Heart right ventricle (tissue), 16 donors: ENCODE results near the gene CNTN4. TPM values are rescaled to one million over a fixed set of nuclear protein-coding genes. Genes with fewer than 3 reads are reported as not detected.

ENCODE experiments used
- ATAC-seq, 8 donors: fragments of 200-7000 bp; cut with Tn5 transposase; one replicate each; pipeline ENCODE4 v1.9.1; 2020; ENCODE audit warnings: mild to moderate bottlenecking in 8 of 8, moderate library complexity in 8 of 8, moderate number of reproducible peaks in 1 of 8
- DNase-seq, 2 donors: peaks; one replicate each; pipeline ENCODE4 v3.0.0-alpha.2; 2020
- H3K27ac ChIP-seq, 10 donors: fragments of 200-600 bp; sonication (generic) in 2 of 10; one replicate each; pipeline versions ENCODE4 v1.5.0 to v1.8.0; 2020 to 2022; ENCODE audit warnings: mild to moderate bottlenecking in 3 of 10
- H3K27me3 ChIP-seq, 7 donors: fragments of 200-600 bp; one replicate each; pipeline ENCODE4 v1.8.0; 2021 to 2022; ENCODE audit warnings: mild to moderate bottlenecking in 2 of 7
- H3K36me3 ChIP-seq, 9 donors: fragments of 200-600 bp; sonication (generic) in 1 of 9; one replicate each; pipeline versions ENCODE4 v1.5.0 to v1.8.0; 2020 to 2022; ENCODE audit warnings: mild to moderate bottlenecking in 2 of 9
- H3K4me1 ChIP-seq, 9 donors: fragments of 200-600 bp; sonication (generic) in 1 of 9; one replicate each; pipeline versions ENCODE4 v1.5.0 to v1.8.0; 2020 to 2022; ENCODE audit warnings: mild to moderate bottlenecking in 4 of 9
- H3K4me3 ChIP-seq, 10 donors: fragments of 200-600 bp; sonication (generic) in 2 of 10; one replicate each; pipeline versions ENCODE4 v1.5.0 to v1.8.0; 2020 to 2022; ENCODE audit warnings: mild to moderate bottlenecking in 7 of 10, moderate library complexity in 2 of 10
- H3K9me3 ChIP-seq, 11 donors: fragments of 200-600 bp in 10 of 11; sonication (generic) in 2 of 11; one replicate each; pipeline versions ENCODE4 v1.5.0 to v1.8.0; 2013 to 2022; ENCODE audit warnings: mild to moderate bottlenecking in 2 of 11, control low read depth in 1 of 11, moderate library complexity in 1 of 11
- CTCF ChIP-seq, 9 donors: fragments of 200-600 bp; sonication (generic) in 2 of 9; IDR thresholded peaks; one replicate each; pipeline versions ENCODE4 v1.5.0 to v1.8.0; 2021 to 2022; ENCODE audit warnings: antibody characterized with exemption in 9 of 9, mild to moderate bottlenecking in 5 of 9, moderate library complexity in 1 of 9
- WGBS, 2 donors: extraction: QIAGEN DNeasy Blood & Tissue Kit; methylation state at CpG; one replicate each; pipeline ENCODE4 v1.1.7; 2013; ENCODE audit warnings: inconsistent platforms in 1 of 2; 5-methylcytosine and 5-hydroxymethylcytosine counted together
- intact Hi-C, 10 donors: fragments of 100-400 bp; cut with DNase I; formaldehyde crosslinking; loops; one replicate each; pipeline versions ENCODE4 v1.11.1 to v1.14.2; 2022
- polyA plus RNA-seq, 2 donors: library from polyadenylated mRNA; stranded (reverse); fragments of 200-250 nt; gene quantifications; one replicate each; pipeline ENCODE4 v1.2.3, GENCODE V29; 2013
- total RNA-seq, 10 donors: library from RNA; stranded (reverse); fragmentation: NEBNext Ultra II Directional in 3 of 10; extraction: Animal tissue kit (Norgen Biotek cat#: 25700) in 3 of 10; gene quantifications; one replicate each; pipeline versions ENCODE4 v1.2.1 to v1.2.4, GENCODE V29; 2021 to 2023
- donor health status: Arrhythmogenic right ventricular cardiomyopathy.
- donor health status: ischemic (EF 13 %, LVEDD 7.1; RV severe dilation, severe dysfunction).
- donor health status: healthy with polysubstance abuse.
- donor health status: DM: no; HTN: yes; CAD: no.
- donor health status: DM: no; HTN: no; CAD: no.
- donor health status: ischemic (EF 25% LVEDD 6.9; RV normal size, moderate dysfunction).
- donor health status: ischemic (EF 25% LVEDD 5.7; RV mildly dilated, moderate dysfunction).
- donor health status: healthy.
- donor health status: DM: yes; HTN: yes; CAD: no.
- donor health status: Ischemic cardiomyopathy.
- donor health status: ischemic (EF 35%, LVEDD 5.7; RV mildly dilated, moderate dysfunction).
- donor health status: nonischemic (EF 11% LVEDD 7.7; RV severe dilation, severe dysfunction).
- donor health status: DM: yes; HTN: yes; CAD: no.
- donor health status: PGD.
- donor health status: ischemic (EF 29% LVEDD 5.4; RV normal size, mild dysfunction).
- donor health status: nonischemic (EF 23%, LVEDD 6.1; RV moderate dilation, normal function).

The CNTN4 gene
- total and polyA plus RNA-seq, 12 donors = 0.48 to 4.7 (median 2.5) TPM

DNA sequence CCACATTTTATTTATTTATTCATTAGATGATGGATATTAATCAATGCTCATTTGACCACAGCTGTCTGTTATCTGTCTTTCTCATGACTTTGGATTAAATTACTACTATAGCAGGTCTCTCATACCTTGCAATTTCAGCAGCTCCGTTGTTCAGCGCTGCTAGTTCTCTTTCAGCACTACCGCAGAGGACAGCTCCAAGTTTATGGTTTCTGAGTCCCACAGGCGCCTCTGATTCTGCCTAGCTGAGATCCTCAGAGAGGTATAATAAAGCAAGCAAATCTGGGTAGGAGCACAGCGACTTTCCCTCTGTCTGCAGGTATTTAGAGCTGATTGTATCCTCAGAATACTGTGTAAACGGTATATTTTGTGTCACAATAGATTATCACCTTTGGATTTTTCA is 204.9 kb downstream of the CNTN4 start:
- 4 to 8% methylated on average over 6 of the region's 6 CpGs for WGBS, 2 donors
- ATAC-seq (no peak), DNase-seq (peak in 1 of 2 donors; percentile 15)
- intact Hi-C loops = no loop called here
- H3K27ac ChIP-seq = no peak overlapping the region
- no peak overlapping the region for H3K4me3 ChIP-seq
- H3K4me1 ChIP-seq = no peaks in the 10 kb centered on the region
- TF ChIP-seq CTCF (IDR thresholded peaks at IDR 0.05) = no peak
- no peaks in the 10 kb centered on the region for H3K27me3 ChIP-seq
- peaks cover 0 to 7% (median 0%) of the 10 kb centered on the region in 11 donors for H3K9me3 ChIP-seq
- H3K36me3 ChIP-seq = no peaks in the 10 kb centered on the region

GRCh38 chr3:2311022-2311421 is 212.4 kb downstream of the CNTN4 start:
- intact Hi-C loops = no loop called here
- ATAC-seq (no peak), DNase-seq (no peak)
- no peaks in the 10 kb centered on the region for H3K4me1 ChIP-seq
- no peak overlapping the region for H3K4me3 ChIP-seq
- no peaks in the 10 kb centered on the region for H3K36me3 ChIP-seq
- peaks cover 0 to 7% (median 0%) of the 10 kb centered on the region in 11 donors for H3K9me3 ChIP-seq
- 84 to 87% methylated on average over 2 of the region's 2 CpGs for WGBS, 2 donors
- H3K27ac ChIP-seq = no peak overlapping the region
- H3K27me3 ChIP-seq = no peaks in the 10 kb centered on the region
- TF ChIP-seq CTCF (IDR thresholded peaks at IDR 0.05) = no peak

DNA sequence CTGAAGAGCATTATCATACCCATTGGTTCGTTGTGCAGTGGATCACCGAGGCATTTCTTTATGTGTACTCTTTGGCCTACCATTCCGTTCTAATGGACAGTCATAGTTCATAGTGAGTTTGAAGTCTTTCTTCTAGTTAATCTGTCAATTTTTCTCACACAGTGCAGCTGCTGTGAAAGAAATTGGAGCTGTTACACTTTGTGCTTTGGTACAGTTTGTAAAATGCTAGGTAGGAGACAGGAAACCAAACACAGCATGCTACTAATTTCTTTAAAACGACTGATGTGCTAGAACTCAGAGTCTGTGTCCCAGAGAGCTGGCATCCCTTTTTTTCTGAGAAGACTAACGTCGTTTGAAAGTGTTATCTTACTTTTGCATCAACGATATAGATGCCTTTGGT is 218.9 kb downstream of the CNTN4 start:
- Histone ChIP-seq H3K27ac (no peak overlapping the region), H3K9me3 (no peaks in the 10 kb centered on the region), H3K4me3 (no peak overlapping the region), H3K27me3 (no peaks in the 10 kb centered on the region), H3K4me1 (no peaks in the 10 kb centered on the region), H3K36me3 (no peaks in the 10 kb centered on the region)
- DNase-seq = no peak
- intact Hi-C loops = no loop called here
- TF ChIP-seq CTCF (IDR thresholded peaks at IDR 0.05) = no peak
- ATAC-seq = no peak
- 67 to 74% methylated on average over 7 of the region's 7 CpGs for WGBS, 2 donors

- intact Hi-C loops = no loop called here
- ATAC-seq = no peak
- 83 to 86% methylated on average over 3 of the region's 3 CpGs for WGBS, 2 donors
Measured at GRCh38 chr3:2334921-2335320, 236.3 kb downstream of the CNTN4 start.

More at GRCh38 chr3:2334921-2335320, 236.3 kb downstream of the CNTN4 start:
- DNase-seq = no peak
- TF ChIP-seq CTCF (IDR thresholded peaks at IDR 0.05) = no peak
- Histone ChIP-seq H3K9me3 (no peaks in the 10 kb centered on the region), H3K27me3 (no peaks in the 10 kb centered on the region), H3K36me3 (no peaks in the 10 kb centered on the region), H3K4me3 (no peak overlapping the region), H3K4me1 (no peaks in the 10 kb centered on the region), H3K27ac (no peak overlapping the region)
